T47D (cell line): ENCODE results near the gene EFHD2.
"Not testable (repeated sequence)": the region's sequence is repeated elsewhere in the genome, so short reads cannot be mapped to it uniquely, and the experiment has no call there.

Experiments used
- DNase-seq, 2 experiments: peaks; one replicate each; pipeline versions ENCODE4 v3.0.0 to v3.0.0-alpha.2; 2011 to 2012; ENCODE audit warnings: low read depth in 1 of 2, low spot score in 1 of 2
- JUND ChIP-seq: IDR thresholded peaks from 2 replicates; pipeline ENCODE4 v1.6.1; 2012; ENCODE audit warnings: low read depth
- in situ Hi-C: cut with HindIII; loops from 2 replicates; pipeline ENCODE4 v1.10.0; 2016; ENCODE audit warnings: low sequenced_read_pairs, low pct_unique_long_range_greater_than_20kb

EFHD2 gene

DNA sequence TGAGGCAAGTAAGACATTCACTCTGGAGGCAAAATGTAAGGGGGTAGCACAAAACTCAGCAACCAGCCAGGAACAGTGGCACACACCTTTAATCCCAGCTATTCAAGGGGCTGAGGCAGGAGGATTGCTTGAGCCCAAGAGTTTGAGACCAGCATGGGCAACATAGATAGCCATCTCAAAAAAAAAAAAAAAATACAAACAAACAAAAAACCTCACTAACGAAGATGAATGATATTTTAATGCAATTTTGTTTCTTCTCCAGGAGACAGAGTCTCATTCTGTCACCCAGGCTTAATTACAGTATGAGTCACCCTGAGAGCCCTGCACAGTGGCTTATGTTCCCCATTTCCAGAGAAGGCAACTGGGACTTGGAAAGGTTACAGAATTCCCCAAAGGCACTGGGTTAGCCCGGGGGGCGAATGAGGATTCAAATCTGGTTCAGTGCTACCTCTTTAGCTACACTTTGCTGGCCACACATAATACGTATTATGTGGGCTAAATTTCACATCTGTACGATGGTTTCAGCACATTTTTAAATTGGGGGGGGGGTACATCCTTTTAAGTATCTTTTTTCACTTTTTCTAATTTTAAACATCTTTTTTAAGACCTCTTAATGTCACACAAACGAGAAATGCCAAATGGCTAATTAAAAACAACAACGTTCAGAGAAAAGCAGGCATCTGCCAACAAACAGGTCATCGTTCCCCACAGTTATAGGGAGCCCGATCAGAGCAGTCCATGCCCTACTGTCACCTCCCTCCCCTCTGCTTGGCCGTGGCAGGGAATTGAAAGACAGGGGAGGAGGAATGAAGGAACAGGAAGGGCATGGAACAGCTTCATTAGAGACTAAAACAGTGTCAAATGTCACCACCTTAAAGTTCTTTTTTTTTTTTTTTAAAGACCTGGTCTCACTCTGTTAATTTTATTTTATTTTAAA lies 50.4 kb downstream of the EFHD2 start:
- no peak for TF ChIP-seq JUND
- in situ Hi-C loops = no loop called here
- DNase-seq = no peak

DNA sequence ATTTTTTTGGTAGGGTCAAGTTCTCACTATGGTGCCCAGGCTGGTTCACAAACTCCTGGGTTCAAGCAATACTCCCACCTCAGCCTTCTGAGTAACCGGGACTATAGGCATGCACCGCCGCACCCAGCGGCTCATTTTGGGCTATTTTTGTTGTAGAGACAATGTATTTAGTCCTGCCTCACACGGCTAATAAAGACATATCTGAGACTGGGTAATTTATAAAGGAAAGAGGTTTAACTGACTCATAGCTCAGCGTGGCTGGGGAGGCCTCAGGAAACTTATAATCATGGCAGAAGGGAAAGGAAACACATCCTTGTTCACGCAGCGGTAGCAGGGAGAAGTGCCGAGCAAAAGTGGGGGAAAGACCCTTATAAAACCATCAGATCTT lies 51.0 kb downstream of the EFHD2 start:
- no peak for TF ChIP-seq JUND
- no peak for DNase-seq
- in situ Hi-C loops = no loop called here

DNA sequence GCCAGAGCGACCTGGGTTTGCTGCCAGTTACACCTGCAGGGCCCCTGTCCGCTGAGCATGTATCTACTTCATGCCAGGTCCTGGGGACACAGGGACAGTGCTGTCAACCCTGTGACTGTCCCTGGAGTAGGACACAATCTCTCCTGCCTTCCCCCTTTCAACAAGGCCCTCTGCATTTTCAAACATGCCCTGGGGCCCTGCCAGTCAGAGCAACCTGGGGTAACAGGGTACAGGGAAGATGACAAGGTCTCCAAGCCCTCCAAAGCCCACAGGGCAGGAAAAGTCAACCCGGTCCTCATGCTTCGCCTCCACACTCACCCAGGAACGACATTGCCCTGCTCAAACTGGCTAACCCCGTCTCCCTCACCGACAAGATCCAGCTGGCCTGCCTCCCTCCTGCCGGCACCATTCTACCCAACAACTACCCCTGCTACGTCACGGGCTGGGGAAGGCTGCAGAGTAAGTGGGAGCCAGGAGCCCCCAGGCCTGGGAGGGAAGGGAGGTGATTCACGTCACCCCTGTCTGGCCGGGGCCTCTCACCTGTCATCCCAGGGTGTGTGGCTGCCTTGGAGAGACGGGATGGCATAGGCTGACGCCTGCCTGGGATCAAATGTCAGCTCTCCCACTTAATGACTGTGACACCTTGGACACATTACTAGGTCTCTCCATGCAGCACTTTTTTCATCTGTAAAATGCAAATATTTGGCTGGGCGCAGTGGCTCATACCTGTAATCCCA lies 53.5 kb downstream of the EFHD2 start:
- in situ Hi-C loops = not testable (repeated sequence)
- peak in 1 of 2 experiments; percentile 12 for DNase-seq

DNA sequence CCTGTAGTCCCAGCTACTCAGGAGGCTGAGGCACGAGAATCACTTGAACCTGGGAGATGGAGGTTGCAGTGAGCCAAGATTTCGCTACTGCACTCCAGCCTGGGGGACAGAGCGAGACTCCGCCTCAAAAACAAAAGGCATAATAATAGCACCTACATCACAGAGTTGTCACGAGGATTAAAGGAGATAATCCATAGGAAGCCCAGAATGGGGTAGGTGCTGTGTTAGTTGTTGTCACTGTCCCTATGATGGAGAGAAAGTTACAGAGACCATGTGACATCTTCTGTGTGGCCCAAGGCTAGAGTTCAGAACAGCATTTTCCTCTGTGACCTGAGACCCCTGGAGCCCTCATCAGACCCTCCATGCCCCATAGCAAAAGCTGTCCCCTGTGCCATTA lies 54.2 kb downstream of the EFHD2 start:
- in situ Hi-C loops = not testable (repeated sequence)

DNA sequence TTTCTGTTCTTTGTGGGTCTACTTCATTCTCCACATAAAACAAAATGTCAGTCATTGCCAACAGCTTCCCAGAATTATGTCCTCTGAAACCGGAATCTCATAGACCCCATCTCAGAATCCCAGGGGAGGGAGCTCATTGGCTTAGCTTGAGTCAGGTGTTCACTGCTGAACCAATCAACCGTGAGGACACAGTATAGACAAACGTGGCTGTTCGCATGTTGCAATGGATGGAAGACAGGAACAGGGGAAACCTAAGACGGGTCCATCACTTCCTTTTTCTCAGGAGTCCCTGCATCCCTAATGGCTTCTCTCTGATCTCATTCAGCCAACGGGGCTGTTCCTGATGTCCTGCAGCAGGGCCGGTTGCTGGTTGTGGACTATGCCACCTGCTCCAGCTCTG lies 56.0 kb downstream of the EFHD2 start:
- no peak for TF ChIP-seq JUND
- in situ Hi-C loops = no loop called here
- no peak for DNase-seq

More for the DNA sequence above, 54.2 kb downstream of the EFHD2 start:
- not testable (repeated sequence) for DNase-seq

DNA sequence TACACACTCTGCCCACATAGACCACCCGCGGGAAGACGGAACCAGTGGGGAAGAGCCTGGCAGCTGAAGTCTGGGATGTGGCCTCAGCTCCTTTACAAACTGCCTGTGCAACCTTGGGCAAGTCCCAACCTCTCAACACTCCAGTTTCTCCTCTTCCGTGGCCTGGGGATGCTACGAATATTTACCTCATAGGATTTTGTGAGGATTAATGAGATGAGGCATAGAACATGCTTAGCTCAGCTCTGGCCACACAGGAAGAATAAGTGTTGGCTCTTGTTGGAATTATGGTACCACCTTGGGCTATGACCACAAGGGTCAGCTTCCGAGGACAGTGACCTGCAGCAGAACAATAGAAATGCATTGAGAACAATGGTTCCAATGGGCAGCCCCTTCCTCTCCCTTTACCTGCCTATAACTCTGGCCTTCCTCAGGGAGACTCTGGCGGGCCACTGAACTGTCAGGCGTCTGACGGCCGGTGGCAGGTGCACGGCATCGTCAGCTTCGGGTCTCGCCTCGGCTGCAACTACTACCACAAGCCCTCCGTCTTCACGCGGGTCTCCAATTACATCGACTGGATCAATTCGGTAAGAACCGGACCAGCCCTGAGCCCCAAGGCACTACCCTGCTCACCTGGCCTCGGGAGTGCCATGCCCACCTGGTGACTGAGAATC lies 57.4 kb downstream of the EFHD2 start:
- in situ Hi-C loops, DNase-seq: not testable (repeated sequence)

DNA sequence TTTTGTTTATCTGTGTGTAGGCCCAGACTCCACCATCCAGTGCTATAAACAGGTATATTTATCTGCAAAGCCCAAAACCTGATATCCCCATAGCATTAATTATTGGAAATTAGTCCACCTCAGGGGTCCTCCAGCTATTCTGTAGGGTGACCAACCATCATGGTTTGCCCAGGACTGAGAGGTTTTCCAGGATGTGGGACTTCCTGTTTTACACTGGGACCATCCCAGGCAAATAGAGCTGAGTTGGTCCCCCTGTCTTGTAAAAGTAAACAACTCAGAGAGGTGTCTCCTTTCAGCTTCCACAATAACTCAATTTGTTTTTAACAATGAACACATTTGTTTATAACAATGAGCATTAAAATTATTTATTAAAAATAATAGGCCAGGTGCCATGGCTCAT lies 58.5 kb downstream of the EFHD2 start:
- in situ Hi-C loops = no loop called here
- TF ChIP-seq JUND = no peak
- no peak for DNase-seq

DNA sequence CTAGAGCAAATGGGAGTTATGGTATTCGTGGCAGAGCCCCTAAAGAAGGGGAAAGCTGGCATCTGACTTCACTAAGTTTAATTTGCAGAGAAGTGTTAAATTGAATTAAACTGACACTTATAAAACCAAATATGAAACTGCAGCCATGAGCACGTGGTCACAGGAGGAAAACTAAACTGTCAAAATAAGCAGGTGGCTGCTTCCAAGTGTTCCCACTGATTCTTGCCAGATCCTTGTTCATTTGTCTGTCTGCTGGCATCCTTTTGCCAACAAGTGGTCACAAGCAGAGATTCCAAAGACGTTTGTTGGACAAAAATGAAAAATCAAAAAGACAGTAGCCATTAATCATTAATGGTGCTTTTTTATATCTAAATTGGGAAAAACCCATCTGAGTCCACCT lies 59.7 kb downstream of the EFHD2 start:
- no peak for TF ChIP-seq JUND
- DNase-seq = no peak
- in situ Hi-C loops = no loop called here

DNA sequence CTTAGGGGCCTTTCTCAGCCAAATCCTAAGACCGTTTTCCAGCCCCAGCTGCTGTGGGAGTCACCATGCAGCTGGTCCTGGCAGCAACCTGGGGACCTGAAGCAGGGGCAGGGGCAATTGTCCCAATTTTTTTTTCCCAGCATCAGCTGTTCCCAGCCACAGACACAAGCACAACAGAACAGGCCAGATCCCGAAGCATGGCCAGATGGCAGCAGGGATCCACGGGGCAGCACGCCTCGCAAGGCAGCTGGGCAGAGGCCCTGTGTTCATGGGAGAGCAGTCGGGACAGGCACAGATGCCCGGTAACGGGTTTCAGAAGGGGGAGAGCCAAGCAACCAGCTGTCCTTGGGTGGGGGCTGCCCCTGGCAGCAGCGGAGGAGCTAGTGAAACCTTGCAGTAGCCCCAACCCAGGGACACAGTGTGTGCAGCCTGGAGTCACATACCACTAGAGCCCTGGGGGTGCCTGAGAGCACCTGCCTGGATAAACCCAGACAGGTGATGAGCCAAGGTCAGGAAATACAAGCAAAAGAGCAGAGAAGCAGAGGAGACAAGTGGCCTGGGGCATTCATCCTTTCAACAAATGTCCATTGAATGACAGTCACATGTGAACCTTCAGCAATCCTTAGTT lies 60.2 kb downstream of the EFHD2 start:
- in situ Hi-C loops = not testable (repeated sequence)

DNA sequence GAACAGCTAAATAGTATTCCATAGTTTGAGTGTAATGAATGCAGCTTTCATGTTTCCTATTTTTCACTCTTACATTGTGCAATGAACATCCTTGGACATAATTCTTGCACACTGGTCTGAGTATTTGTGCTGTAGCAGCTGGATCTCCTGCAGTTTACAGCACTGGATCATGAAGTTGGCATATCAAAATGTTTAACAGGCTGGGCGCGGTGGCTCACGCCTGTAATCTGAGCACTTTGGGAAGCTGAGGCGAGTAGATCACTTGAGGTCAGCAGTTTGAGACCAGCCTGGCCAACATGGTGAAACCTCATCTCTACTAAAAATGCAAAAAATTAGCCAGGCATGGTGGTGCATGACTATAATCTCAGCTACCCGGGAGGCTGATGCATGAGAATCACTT lies 61.4 kb downstream of the EFHD2 start:
- in situ Hi-C loops = not testable (repeated sequence)

More for the DNA sequence above, 60.2 kb downstream of the EFHD2 start:
- not testable (repeated sequence) for DNase-seq

DNA sequence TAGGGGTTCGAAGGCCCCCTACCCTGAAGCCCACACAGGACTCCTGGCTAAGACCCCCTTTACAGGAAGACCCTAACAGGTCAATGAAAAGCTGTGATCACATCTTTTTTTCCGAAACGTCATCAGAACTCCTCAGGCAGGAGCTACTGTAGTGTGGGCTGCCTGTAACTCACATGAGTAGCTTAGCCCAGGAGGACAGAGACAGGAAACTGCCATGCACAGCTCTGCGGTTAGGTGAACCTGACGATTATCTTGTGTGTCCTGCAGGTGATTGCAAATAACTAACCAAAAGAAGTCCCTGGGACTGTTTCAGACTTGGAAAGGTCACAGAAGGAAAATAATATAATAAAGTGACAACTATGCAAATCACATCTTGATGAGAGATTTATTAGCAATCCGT lies 62.0 kb downstream of the EFHD2 start:
- in situ Hi-C loops, DNase-seq: not testable (repeated sequence)

More for the DNA sequence above, 61.4 kb downstream of the EFHD2 start:
- DNase-seq = not testable (repeated sequence)

DNA sequence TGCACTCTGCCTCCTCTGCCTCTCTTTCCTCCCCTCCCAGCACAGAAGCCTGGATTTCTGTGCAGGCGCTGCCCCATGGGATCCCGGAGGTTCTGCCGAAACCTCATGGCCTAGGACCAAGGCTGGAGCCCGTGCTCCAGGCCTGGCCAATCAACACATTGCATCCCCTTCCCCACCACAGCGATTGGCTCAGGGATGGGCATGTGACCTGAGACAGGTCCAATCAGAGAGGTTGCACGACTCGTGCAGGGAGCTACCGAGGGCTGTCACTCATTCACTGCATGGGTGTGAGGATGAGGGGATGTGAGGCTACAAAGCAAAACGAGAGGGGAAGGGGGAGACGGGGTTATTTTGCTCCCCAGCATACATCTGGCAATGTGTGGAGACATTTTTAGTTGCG lies 62.9 kb downstream of the EFHD2 start:
- TF ChIP-seq JUND = no peak
- in situ Hi-C loops = no loop called here

More for the DNA sequence above, 62.9 kb downstream of the EFHD2 start:
- no peak for DNase-seq
